Right lobe of liver (tissue), 4 donors: Measurements from ENCODE around the gene SERPINA10.
A peak's percentile ranks its signal among the peaks of the same experiment; 100 is the strongest.

ENCODE experiments used
- POLR2A ChIP-seq: fragments of 450-650 bp; IDR thresholded peaks from one replicate; pipeline ENCODE4 v1.6.1; 2017; ENCODE audit warnings: antibody characterized with exemption, mild to moderate bottlenecking
- TF ChIP-seq, protein P1 (sequence below), 4 donors: fragments of 200-600 bp in 3 of 4; fragments of 450-650 bp in 1 of 4; IDR thresholded peaks; one replicate each; pipeline versions ENCODE4 v1.5.1 to v1.8.0; 2016 to 2022; ENCODE audit warnings: antibody characterized with exemption in 4 of 4, mild to moderate bottlenecking in 2 of 4
- donor health status: DM: no; HTN: no; CAD: no.
- donor health status: DM: no; HTN: no; CAD: no.
- donor health status: DM: no; HTN: yes; CAD: no.

DNA sequence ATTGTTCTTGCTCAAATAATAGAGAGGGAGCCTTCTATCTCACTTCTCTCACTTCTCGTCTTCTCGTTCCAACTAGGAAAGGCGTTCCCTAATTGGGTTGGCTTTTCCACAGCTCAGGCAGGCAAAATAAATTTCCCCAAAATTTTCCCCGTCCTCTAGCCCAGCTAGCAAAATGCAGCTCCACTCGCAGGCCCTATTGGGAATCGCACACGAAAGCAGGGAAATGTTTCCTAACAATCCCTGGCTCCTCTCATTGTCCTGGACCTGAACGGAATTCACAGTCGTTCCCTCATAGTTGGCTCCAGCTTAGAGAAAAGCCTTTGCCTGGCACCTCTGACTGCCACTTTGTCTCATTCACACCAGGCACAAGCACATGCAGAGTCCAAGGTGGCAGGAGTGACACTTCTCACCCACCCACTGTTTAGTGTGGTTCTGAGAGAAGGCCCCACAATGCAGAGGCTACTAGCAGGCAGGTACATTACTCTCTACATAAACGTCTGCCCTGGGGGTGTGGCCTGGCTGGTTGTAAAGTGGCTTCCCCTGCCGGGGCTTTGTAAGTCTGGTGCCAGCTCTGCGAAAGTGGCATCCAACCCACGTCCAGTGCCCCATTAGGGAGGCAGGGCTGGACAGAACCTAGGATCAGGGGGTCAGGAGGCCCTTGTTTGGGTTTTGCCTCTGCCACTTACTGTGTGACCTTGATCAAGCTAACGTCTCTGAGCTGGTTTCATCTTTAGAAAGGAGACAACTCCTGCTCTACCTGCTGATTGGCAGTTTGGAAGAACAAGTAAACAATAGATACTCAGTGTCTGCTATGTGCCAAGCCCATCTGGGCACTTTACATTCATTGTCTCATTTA lies 4.2 kb downstream of the SERPINA10 start:
- TF ChIP-seq, protein P1, sequence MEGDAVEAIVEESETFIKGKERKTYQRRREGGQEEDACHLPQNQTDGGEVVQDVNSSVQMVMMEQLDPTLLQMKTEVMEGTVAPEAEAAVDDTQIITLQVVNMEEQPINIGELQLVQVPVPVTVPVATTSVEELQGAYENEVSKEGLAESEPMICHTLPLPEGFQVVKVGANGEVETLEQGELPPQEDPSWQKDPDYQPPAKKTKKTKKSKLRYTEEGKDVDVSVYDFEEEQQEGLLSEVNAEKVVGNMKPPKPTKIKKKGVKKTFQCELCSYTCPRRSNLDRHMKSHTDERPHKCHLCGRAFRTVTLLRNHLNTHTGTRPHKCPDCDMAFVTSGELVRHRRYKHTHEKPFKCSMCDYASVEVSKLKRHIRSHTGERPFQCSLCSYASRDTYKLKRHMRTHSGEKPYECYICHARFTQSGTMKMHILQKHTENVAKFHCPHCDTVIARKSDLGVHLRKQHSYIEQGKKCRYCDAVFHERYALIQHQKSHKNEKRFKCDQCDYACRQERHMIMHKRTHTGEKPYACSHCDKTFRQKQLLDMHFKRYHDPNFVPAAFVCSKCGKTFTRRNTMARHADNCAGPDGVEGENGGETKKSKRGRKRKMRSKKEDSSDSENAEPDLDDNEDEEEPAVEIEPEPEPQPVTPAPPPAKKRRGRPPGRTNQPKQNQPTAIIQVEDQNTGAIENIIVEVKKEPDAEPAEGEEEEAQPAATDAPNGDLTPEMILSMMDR (IDR thresholded peaks at IDR 0.05), result peak in 3 of 4 donors; percentile 8 to 24 (median 13)
- no peak for TF ChIP-seq POLR2A
